HEK293 (cell line): ENCODE data around the gene BCAP31.

Experiments
- CTCF ChIA-PET: fragments of 350-600 bp; formaldehyde crosslinking; extraction: SDS; loops from one replicate; lab custom pipeline; 2021; ENCODE audit warnings: antibody characterized with exemption; lab: Yijun Ruan, JAX
- POLR2A ChIA-PET: fragments of 300-600 bp; formaldehyde crosslinking; extraction: SDS; loops from one replicate; lab custom pipeline; 2020; ENCODE audit warnings: antibody characterized with exemption, inconsistent platforms; lab: Yijun Ruan, JAX
- H3K27ac ChIP-seq: fragments of 200-500 bp; sonication (Bioruptor generic); 2 replicates; pipeline ENCODE4 v1.5.1; 2014; ENCODE audit warnings: low read depth, low read length, control low read depth, inconsistent platforms; ENCODE audit errors: extremely low read depth
- H3K36me3 ChIP-seq, 2 experiments: fragments of 200-500 bp in 1 of 2; sonication (Bioruptor generic) in 1 of 2; 1 replicate in 1 of 2; 2 replicates in 1 of 2; pipeline ENCODE4 v1.5.1; 2014 to 2017; ENCODE audit warnings: inconsistent platforms in 2 of 2, low read length in 2 of 2; ENCODE audit not compliant: control insufficient read depth in 2 of 2, insufficient read depth in 1 of 2
- H3K4me1 ChIP-seq: fragments of 200-500 bp; sonication (Bioruptor generic); 2 replicates; pipeline ENCODE4 v1.5.1; 2014; ENCODE audit warnings: mild to moderate bottlenecking, low read length, inconsistent platforms; ENCODE audit not compliant: control insufficient read depth, insufficient read depth
- H3K4me3 ChIP-seq: 2 replicates; pipeline ENCODE4 v1.5.1; 2011; ENCODE audit warnings: low read depth, mild to moderate bottlenecking, control low read depth, low read length, moderate library complexity
- H3K9me3 ChIP-seq: fragments of 200-500 bp; sonication (Bioruptor generic); 2 replicates; pipeline ENCODE4 v1.5.1; 2014; ENCODE audit warnings: low read depth, low read length, inconsistent platforms; ENCODE audit not compliant: control insufficient read depth, insufficient read depth
- BCL11B ChIP-seq: fragments of 450-650 bp; formaldehyde crosslinking; IDR thresholded peaks from 2 replicates; pipeline ENCODE4 v1.5.1; 2016; ENCODE audit warnings: low read depth, missing biosample characterization, missing genetic modification characterization
- FEZF1 ChIP-seq: fragments of 450-650 bp; formaldehyde crosslinking; IDR thresholded peaks from 2 replicates; pipeline ENCODE4 v1.5.1; 2016; ENCODE audit warnings: missing biosample characterization, missing genetic modification characterization
- HOXA7 ChIP-seq: sonication (generic); formaldehyde crosslinking; IDR thresholded peaks from 2 replicates; pipeline ENCODE4 v1.8.1; 2022; ENCODE audit warnings: missing genetic modification reagents, borderline replicate concordance
- SP3 ChIP-seq: fragments of 450-650 bp; formaldehyde crosslinking; IDR thresholded peaks from 2 replicates; pipeline ENCODE4 v1.5.1; 2016; ENCODE audit warnings: missing biosample characterization, missing genetic modification characterization
- SP7 ChIP-seq: fragments of 450-650 bp; formaldehyde crosslinking; IDR thresholded peaks from 2 replicates; pipeline ENCODE4 v1.5.1; 2016; ENCODE audit warnings: missing biosample characterization, missing genetic modification characterization
- ZIC2 ChIP-seq: fragments of 450-650 bp; formaldehyde crosslinking; IDR thresholded peaks from 2 replicates; pipeline ENCODE4 v1.5.1; 2016; ENCODE audit warnings: missing biosample characterization, missing genetic modification characterization
- ZNF174 ChIP-seq: fragments of 450-650 bp; formaldehyde crosslinking; IDR thresholded peaks from 2 replicates; pipeline ENCODE4 v1.5.0; 2017; ENCODE audit warnings: missing biosample characterization, mild to moderate bottlenecking, missing genetic modification characterization
- ZNF184 ChIP-seq: fragments of 450-650 bp; IDR thresholded peaks from 2 replicates; pipeline ENCODE4 v1.5.1; 2018; ENCODE audit warnings: missing biosample characterization, mild to moderate bottlenecking, missing genetic modification characterization
- ZNF19 ChIP-seq: fragments of 450-650 bp; formaldehyde crosslinking; IDR thresholded peaks from 2 replicates; pipeline ENCODE4; 2016; ENCODE audit warnings: missing biosample characterization, missing genetic modification characterization, low read depth
- ZNF324 ChIP-seq: fragments of 450-650 bp; formaldehyde crosslinking; IDR thresholded peaks from 2 replicates; pipeline ENCODE4 v1.5.1; 2016; ENCODE audit warnings: missing biosample characterization, missing genetic modification characterization
- ZNF48 ChIP-seq: fragments of 450-650 bp; formaldehyde crosslinking; IDR thresholded peaks from 2 replicates; pipeline ENCODE4 v1.5.1; 2016; ENCODE audit warnings: missing biosample characterization, missing genetic modification characterization
- ZNF521 ChIP-seq: fragments of 450-650 bp; formaldehyde crosslinking; IDR thresholded peaks from 2 replicates; pipeline ENCODE4 v1.5.1; 2017; ENCODE audit warnings: missing biosample characterization, mild to moderate bottlenecking, missing genetic modification characterization
- ZNF768 ChIP-seq: fragments of 450-650 bp; formaldehyde crosslinking; IDR thresholded peaks from 2 replicates; pipeline ENCODE4 v1.5.1; 2018; ENCODE audit warnings: missing biosample characterization, mild to moderate bottlenecking, missing genetic modification characterization
- TF ChIP-seq, protein P1 (sequence below): fragments of 450-650 bp; formaldehyde crosslinking; IDR thresholded peaks from 2 replicates; pipeline ENCODE4 v1.5.1; 2016; ENCODE audit warnings: missing biosample characterization, missing genetic modification characterization
- TF ChIP-seq, protein P2 (sequence below): IDR thresholded peaks from 2 replicates; pipeline ENCODE4 v1.6.1; 2011; ENCODE audit warnings: mild to moderate bottlenecking, low read depth, low read length, borderline replicate concordance
- TF ChIP-seq, protein P3 (sequence below): fragments of 450-650 bp; formaldehyde crosslinking; IDR thresholded peaks from 2 replicates; pipeline ENCODE4 v1.5.1; 2016; ENCODE audit warnings: missing biosample characterization, missing genetic modification characterization
- TF ChIP-seq, protein P4 (sequence below): fragments of 450-650 bp; formaldehyde crosslinking; IDR thresholded peaks from 2 replicates; pipeline ENCODE4 v1.5.1; 2016; ENCODE audit warnings: missing biosample characterization, missing genetic modification characterization

BCAP31 gene

DNA sequence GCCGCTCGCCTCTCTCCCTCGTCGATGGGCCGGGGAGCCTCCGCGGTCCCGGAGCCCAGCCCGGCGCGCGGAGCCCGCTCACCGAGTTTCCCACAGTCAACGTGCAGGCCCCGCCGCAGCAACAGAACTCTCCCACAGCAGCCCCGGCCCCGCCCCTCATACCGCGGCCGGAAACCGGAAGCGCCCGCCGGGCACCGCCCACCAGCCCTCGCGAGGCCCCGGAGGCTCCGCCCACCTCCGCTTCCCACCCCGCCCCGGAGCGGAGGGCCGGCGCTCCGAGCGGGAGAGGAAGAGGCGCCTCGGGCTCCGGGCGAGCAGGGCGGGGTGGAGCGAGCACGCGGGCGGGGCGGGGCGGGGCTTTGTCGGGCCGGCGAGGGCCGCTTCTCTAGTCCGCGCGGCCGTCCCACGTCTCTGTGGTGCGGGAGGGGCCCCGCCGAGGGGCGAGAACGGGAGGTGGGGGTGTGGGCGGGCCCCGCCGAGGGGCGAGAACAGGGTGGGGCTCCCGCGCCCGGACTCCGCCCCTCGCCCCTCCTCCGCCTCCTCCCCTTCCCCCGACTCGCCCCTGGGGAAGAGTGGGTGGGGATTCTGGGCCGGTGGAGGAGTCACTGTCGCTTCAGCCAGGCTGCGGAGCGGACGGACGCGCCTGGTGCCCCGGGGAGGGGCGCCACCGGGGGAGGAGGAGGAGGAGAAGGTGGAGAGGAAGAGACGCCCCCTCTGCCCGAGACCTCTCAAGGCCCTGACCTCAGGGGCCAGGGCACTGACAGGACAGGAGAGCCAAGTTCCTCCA is at the start of gene BCAP31, which contains the start of gene ABCD1 (continued):
- TF ChIP-seq, protein P1, sequence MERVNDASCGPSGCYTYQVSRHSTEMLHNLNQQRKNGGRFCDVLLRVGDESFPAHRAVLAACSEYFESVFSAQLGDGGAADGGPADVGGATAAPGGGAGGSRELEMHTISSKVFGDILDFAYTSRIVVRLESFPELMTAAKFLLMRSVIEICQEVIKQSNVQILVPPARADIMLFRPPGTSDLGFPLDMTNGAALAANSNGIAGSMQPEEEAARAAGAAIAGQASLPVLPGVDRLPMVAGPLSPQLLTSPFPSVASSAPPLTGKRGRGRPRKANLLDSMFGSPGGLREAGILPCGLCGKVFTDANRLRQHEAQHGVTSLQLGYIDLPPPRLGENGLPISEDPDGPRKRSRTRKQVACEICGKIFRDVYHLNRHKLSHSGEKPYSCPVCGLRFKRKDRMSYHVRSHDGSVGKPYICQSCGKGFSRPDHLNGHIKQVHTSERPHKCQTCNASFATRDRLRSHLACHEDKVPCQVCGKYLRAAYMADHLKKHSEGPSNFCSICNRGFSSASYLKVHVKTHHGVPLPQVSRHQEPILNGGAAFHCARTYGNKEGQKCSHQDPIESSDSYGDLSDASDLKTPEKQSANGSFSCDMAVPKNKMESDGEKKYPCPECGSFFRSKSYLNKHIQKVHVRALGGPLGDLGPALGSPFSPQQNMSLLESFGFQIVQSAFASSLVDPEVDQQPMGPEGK (tag by site-specific recombination): peak; percentile 78
- peak; percentile 90 for TF ChIP-seq SP3 (tag by site-specific recombination)
- TF ChIP-seq SP7 (tag by site-specific recombination): no peak
- no peak for TF ChIP-seq HOXA7
- no peak for TF ChIP-seq ZNF48 (tag by site-specific recombination)
- TF ChIP-seq ZIC2 (tag by site-specific recombination): peak; percentile 23; the same call in 1 of the 2 replicates
- no peak for TF ChIP-seq ZNF521
- TF ChIP-seq ZNF324 (tag by site-specific recombination): no peak
- TF ChIP-seq, protein P2, sequence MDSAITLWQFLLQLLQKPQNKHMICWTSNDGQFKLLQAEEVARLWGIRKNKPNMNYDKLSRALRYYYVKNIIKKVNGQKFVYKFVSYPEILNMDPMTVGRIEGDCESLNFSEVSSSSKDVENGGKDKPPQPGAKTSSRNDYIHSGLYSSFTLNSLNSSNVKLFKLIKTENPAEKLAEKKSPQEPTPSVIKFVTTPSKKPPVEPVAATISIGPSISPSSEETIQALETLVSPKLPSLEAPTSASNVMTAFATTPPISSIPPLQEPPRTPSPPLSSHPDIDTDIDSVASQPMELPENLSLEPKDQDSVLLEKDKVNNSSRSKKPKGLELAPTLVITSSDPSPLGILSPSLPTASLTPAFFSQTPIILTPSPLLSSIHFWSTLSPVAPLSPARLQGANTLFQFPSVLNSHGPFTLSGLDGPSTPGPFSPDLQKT: no peak
- TF ChIP-seq FEZF1 (tag by site-specific recombination): no peak
- TF ChIP-seq ZNF174 (tag by site-specific recombination): no peak

DNA sequence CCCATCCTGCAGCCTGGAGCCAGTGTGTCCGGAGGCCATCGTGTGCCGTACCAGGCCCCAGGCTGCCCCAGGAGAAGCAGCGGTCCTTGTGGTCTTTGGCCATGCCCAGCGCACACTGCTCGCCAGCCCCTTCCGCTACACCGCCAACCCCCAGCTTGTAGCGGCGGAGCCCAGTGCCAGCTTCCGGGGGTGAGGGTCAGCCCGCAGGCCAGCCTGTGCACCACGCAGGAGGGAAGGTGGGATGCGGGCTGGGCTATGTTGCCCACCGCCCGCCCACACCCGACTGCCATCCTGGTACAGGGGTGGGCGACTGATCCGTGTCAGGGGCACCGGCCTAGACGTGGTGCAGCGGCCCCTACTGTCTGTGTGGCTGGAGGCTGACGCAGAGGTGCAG is 49.0 kb upstream of the BCAP31 start:
- no peaks in the 10 kb centered on the region for H3K9me3 ChIP-seq
- POLR2A ChIA-PET: no interaction called here
- H3K27ac ChIP-seq: no peak overlapping the region
- H3K4me1 ChIP-seq: no peaks in the 10 kb centered on the region
- TF ChIP-seq, protein P3, sequence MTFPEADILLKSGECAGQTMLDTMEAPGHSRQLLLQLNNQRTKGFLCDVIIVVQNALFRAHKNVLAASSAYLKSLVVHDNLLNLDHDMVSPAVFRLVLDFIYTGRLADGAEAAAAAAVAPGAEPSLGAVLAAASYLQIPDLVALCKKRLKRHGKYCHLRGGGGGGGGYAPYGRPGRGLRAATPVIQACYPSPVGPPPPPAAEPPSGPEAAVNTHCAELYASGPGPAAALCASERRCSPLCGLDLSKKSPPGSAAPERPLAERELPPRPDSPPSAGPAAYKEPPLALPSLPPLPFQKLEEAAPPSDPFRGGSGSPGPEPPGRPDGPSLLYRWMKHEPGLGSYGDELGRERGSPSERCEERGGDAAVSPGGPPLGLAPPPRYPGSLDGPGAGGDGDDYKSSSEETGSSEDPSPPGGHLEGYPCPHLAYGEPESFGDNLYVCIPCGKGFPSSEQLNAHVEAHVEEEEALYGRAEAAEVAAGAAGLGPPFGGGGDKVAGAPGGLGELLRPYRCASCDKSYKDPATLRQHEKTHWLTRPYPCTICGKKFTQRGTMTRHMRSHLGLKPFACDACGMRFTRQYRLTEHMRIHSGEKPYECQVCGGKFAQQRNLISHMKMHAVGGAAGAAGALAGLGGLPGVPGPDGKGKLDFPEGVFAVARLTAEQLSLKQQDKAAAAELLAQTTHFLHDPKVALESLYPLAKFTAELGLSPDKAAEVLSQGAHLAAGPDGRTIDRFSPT (tag by site-specific recombination): peak; percentile 61; the same call in 1 of the 2 replicates
- TF ChIP-seq, protein P4, sequence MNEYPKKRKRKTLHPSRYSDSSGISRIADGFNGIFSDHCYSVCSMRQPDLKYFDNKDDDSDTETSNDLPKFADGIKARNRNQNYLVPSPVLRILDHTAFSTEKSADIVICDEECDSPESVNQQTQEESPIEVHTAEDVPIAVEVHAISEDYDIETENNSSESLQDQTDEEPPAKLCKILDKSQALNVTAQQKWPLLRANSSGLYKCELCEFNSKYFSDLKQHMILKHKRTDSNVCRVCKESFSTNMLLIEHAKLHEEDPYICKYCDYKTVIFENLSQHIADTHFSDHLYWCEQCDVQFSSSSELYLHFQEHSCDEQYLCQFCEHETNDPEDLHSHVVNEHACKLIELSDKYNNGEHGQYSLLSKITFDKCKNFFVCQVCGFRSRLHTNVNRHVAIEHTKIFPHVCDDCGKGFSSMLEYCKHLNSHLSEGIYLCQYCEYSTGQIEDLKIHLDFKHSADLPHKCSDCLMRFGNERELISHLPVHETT (tag by site-specific recombination): no peak
- TF ChIP-seq ZNF184 (tag by site-specific recombination) (no peak), ZNF19 (tag by site-specific recombination) (no peak), ZNF768 (tag by site-specific recombination) (no peak), BCL11B (tag by site-specific recombination) (no peak)
- H3K4me3 ChIP-seq: no peak overlapping the region
- H3K36me3 ChIP-seq: no peaks in the 10 kb centered on the region
- CTCF ChIA-PET: interaction anchor here (1.0 kb wide), 1 partner anchor 10 kb away, joined by 3 read pairs; no protein-coding TSS in a partner anchor
